OCI-LY1 (cell line): ENCODE results near the gene CCDC71L.

Experiments used
- H2AFZ ChIP-seq: fragments of 200-600 bp; sonication (generic), shearing (Covaris generic); 2 replicates; pipeline ENCODE4 v1.6.0; 2014; ENCODE audit warnings: antibody characterized with exemption, mild to moderate bottlenecking, low read length
- H3F3A ChIP-seq: fragments of 200-600 bp; sonication (generic), shearing (Covaris generic); 2 replicates; pipeline ENCODE4 v1.6.0; 2014; ENCODE audit warnings: mild to moderate bottlenecking, antibody characterized with exemption, low read length, moderate library complexity; ENCODE audit not compliant: insufficient read depth
- H3K27ac ChIP-seq: fragments of 200-600 bp; sonication (generic); 2 replicates; pipeline ENCODE4 v1.5.1; 2014; ENCODE audit warnings: low read length, mixed run types, mild to moderate bottlenecking, low read depth; ENCODE audit not compliant: poor library complexity, severe bottlenecking
- H3K27me3 ChIP-seq: fragments of 200-600 bp; sonication (generic); 2 replicates; pipeline ENCODE4 v1.6.0; 2014; ENCODE audit warnings: antibody characterized with exemption, mild to moderate bottlenecking, low read length, moderate library complexity; ENCODE audit not compliant: insufficient read depth
- H3K36me3 ChIP-seq: fragments of 200-600 bp; sonication (generic); 2 replicates; pipeline ENCODE4 v1.6.1; 2014; ENCODE audit warnings: mild to moderate bottlenecking, antibody characterized with exemption, low read length, moderate library complexity, mixed read lengths; ENCODE audit not compliant: insufficient read depth
- H3K4me1 ChIP-seq: fragments of 200-600 bp; sonication (generic); 2 replicates; pipeline ENCODE4 v1.5.1; 2014; ENCODE audit warnings: mild to moderate bottlenecking, low read length, moderate library complexity; ENCODE audit not compliant: insufficient read depth, severe bottlenecking
- H3K4me2 ChIP-seq: fragments of 200-600 bp; sonication (generic), shearing (Covaris generic); 2 replicates; pipeline ENCODE4 v1.6.1; 2014; ENCODE audit warnings: low read length
- H3K4me3 ChIP-seq: fragments of 200-600 bp; sonication (generic); 2 replicates; pipeline ENCODE4 v1.5.1; 2014; ENCODE audit warnings: low read length, low read depth, mild to moderate bottlenecking, mixed read lengths; ENCODE audit not compliant: poor library complexity, severe bottlenecking
- H3K79me2 ChIP-seq: fragments of 200-600 bp; shearing (Covaris generic); 2 replicates; pipeline ENCODE4 v1.6.1; 2016; ENCODE audit warnings: mixed run types, low read length, mixed read lengths; ENCODE audit not compliant: insufficient read depth
- H3K9ac ChIP-seq: fragments of 200-600 bp; sonication (generic), shearing (Covaris generic); 2 replicates; pipeline ENCODE4 v1.6.1; 2014; ENCODE audit warnings: mild to moderate bottlenecking, low read length, mixed read lengths
- H3K9me2 ChIP-seq: fragments of 200-600 bp; sonication (generic), shearing (Covaris generic); 2 replicates; pipeline ENCODE4 v1.6.1; 2014; ENCODE audit warnings: low read depth, mild to moderate bottlenecking, low read length, mixed read lengths
- H3K9me3 ChIP-seq: fragments of 200-600 bp; shearing (Covaris generic); 2 replicates; pipeline ENCODE4 v1.6.1; 2014; ENCODE audit warnings: low read length, mixed read lengths
- H4K20me1 ChIP-seq: fragments of 200-600 bp; sonication (generic), shearing (Covaris generic); 2 replicates; pipeline ENCODE4 v1.6.0; 2016; ENCODE audit warnings: mild to moderate bottlenecking, low read length; ENCODE audit not compliant: insufficient read depth
- CTCF ChIP-seq: fragments of 200-600 bp; sonication (generic), shearing (Covaris generic); IDR thresholded peaks from 2 replicates; pipeline ENCODE4 v1.5.1; 2017; ENCODE audit warnings: mild to moderate bottlenecking, antibody characterized with exemption, low read length, moderate library complexity, mixed read lengths
- EZH2 ChIP-seq: fragments of 200-600 bp; sonication (generic), shearing (Covaris generic); IDR thresholded peaks from 2 replicates; pipeline ENCODE4 v1.8.0; 2017; ENCODE audit warnings: borderline replicate concordance, mixed run types, mild to moderate bottlenecking, antibody characterized with exemption, low read length, moderate library complexity, mixed read lengths

CCDC71L gene

GRCh38 chr7:106644999-106645398, 16.0 kb downstream of the CCDC71L start:
- Histone ChIP-seq H3K27me3 (no peaks in the 10 kb centered on the region), H3K4me3 (no peak overlapping the region), H3K27ac (no peak overlapping the region), H4K20me1 (no peaks in the 10 kb centered on the region), H3K9ac (no peak overlapping the region), H3K4me2 (no peak overlapping the region), H3K4me1 (no peaks in the 10 kb centered on the region), H3K9me3 (no peaks in the 10 kb centered on the region), H2AFZ (no peak overlapping the region), H3K9me2 (no peaks in the 10 kb centered on the region), H3K36me3 (no peaks in the 10 kb centered on the region), H3F3A (no peaks in the 10 kb centered on the region), H3K79me2 (no peaks in the 10 kb centered on the region)
- TF ChIP-seq CTCF (no peak), EZH2 (no peak)

DNA sequence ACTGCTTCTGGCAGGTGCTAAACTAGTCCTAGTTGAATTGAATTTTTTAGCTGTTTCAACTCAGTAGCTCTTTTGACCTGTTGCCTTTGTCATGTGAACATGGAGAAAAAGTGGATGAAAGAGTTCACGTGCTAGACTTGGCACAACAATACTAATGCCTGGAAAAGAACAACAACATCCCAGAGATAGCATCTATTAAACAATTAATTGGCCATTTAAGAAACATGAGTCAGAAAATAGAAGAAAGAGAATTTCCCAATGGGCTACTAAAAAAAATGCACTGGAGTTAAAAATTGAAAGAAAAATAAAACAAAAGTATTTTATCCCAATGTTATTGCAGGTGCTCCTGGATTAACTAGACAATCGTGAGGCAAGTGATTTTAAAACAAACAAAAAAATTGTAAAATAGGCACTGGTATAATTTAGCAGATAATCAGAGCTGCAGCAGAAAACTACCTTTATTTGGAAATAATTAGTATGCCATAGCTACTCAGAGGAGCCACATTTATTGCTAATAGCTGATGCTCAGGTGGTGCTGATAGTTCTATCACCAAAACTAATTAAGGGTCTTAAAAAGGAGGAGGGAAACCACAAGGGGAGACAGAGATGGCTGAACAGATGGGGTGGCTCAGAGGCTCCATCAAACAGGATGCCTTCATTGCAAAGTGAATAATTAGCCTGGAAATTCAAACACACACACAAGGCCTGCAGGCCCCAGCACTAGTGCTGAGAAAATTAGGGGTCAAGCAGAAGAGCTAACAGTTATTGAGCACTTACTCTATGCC, 17.6 kb downstream of the CCDC71L start:
- Histone ChIP-seq H3K4me3 (no peak overlapping the region), H3K79me2 (no peaks in the 10 kb centered on the region), H4K20me1 (no peaks in the 10 kb centered on the region), H2AFZ (no peak overlapping the region), H3K9me3 (no peaks in the 10 kb centered on the region), H3F3A (no peaks in the 10 kb centered on the region), H3K36me3 (no peaks in the 10 kb centered on the region), H3K27me3 (no peaks in the 10 kb centered on the region), H3K4me2 (no peak overlapping the region), H3K9me2 (no peaks in the 10 kb centered on the region), H3K4me1 (no peaks in the 10 kb centered on the region), H3K9ac (no peak overlapping the region), H3K27ac (no peak overlapping the region)
- TF ChIP-seq CTCF (no peak), EZH2 (no peak)

GRCh38 chr7:106641416-106641815, 19.5 kb downstream of the CCDC71L start:
- TF ChIP-seq EZH2 (no peak), CTCF (no peak)
- Histone ChIP-seq H3K79me2 (no peaks in the 10 kb centered on the region), H3K9ac (no peak overlapping the region), H3K4me1 (no peaks in the 10 kb centered on the region), H3K36me3 (no peaks in the 10 kb centered on the region), H3K4me2 (no peak overlapping the region), H3K9me3 (no peaks in the 10 kb centered on the region), H2AFZ (no peak overlapping the region), H4K20me1 (no peaks in the 10 kb centered on the region), H3F3A (no peaks in the 10 kb centered on the region), H3K4me3 (no peak overlapping the region), H3K9me2 (no peaks in the 10 kb centered on the region), H3K27me3 (no peaks in the 10 kb centered on the region), H3K27ac (no peak overlapping the region)
